ENCODE measurements around the gene FRMPD2.

The FRMPD2 gene

GRCh38 chr10:48279081-48279751 is 4.7 kb upstream of the FRMPD2 start:
- no peaks in the 10 kb centered on the region for H3K27me3 ChIP-seq
- H3K9me3 ChIP-seq, result peaks cover 24% of the 10 kb centered on the region
- no peak for TF ChIP-seq Cebpa-rat (IDR thresholded peaks at IDR 0.05)
- H3K9ac ChIP-seq, result no peak overlapping the region
- H3K27ac ChIP-seq, result no peak overlapping the region
- no peaks in the 10 kb centered on the region for H3K4me1 ChIP-seq
- no peaks in the 10 kb centered on the region for H4K20me1 ChIP-seq
- no peaks in the 10 kb centered on the region for H3K36me3 ChIP-seq
- no peak overlapping the region for H3K4me3 ChIP-seq
- no peak overlapping the region for H3K4me2 ChIP-seq

- Histone ChIP-seq H3K9me3 (peaks cover 7% of the 10 kb centered on the region; the same call in 1 of the 2 replicates), H3K27me3 (no peaks in the 10 kb centered on the region), H3K4me3 (no peak overlapping the region), H3K4me1 (no peaks in the 10 kb centered on the region), H3K4me2 (no peak overlapping the region), H3K36me3 (no peaks in the 10 kb centered on the region), H3K27ac (no peak overlapping the region), H4K20me1 (no peaks in the 10 kb centered on the region), H3K9ac (no peak overlapping the region)
- TF ChIP-seq Cebpa-rat (IDR thresholded peaks at IDR 0.05), result no peak
Observed at GRCh38 chr10:48277093-48277492, 2.6 kb upstream of the FRMPD2 start.

- TF ChIP-seq Cebpa-rat (IDR thresholded peaks at IDR 0.05), result no peak
Observed at GRCh38 chr10:48273741-48274140, 755 bp downstream of the FRMPD2 start.

GRCh38 chr10:48272682-48273081 is 1.8 kb downstream of the FRMPD2 start:
- no peaks in the 10 kb centered on the region for H4K20me1 ChIP-seq
- H3K27ac ChIP-seq, result no peak overlapping the region
- H3K9ac ChIP-seq, result no peak overlapping the region
- H3K4me2 ChIP-seq, result no peak overlapping the region
- no peaks in the 10 kb centered on the region for H3K36me3 ChIP-seq
- H3K27me3 ChIP-seq, result no peaks in the 10 kb centered on the region
- no peaks in the 10 kb centered on the region for H3K9me3 ChIP-seq
- TF ChIP-seq Cebpa-rat (IDR thresholded peaks at IDR 0.05), result no peak
- no peaks in the 10 kb centered on the region for H3K4me1 ChIP-seq
- H3K4me3 ChIP-seq, result no peak overlapping the region

More at GRCh38 chr10:48273741-48274140, 755 bp downstream of the FRMPD2 start:
- H3K36me3 ChIP-seq, result no peaks in the 10 kb centered on the region
- no peaks in the 10 kb centered on the region for H3K9me3 ChIP-seq
- no peaks in the 10 kb centered on the region for H3K27me3 ChIP-seq
- H4K20me1 ChIP-seq, result no peaks in the 10 kb centered on the region
- no peak overlapping the region for H3K27ac ChIP-seq
- H3K4me2 ChIP-seq, result no peak overlapping the region
- H3K9ac ChIP-seq, result no peak overlapping the region
- H3K4me3 ChIP-seq, result no peak overlapping the region
- H3K4me1 ChIP-seq, result no peaks in the 10 kb centered on the region

- H3K9ac ChIP-seq, result no peak overlapping the region
Observed at GRCh38 chr10:48271047-48271730, 3.3 kb downstream of the FRMPD2 start.

GRCh38 chr10:48266528-48266927 is 8.0 kb downstream of the FRMPD2 start:
- no peak for TF ChIP-seq Cebpa-rat (IDR thresholded peaks at IDR 0.05)
- H3K27me3 ChIP-seq, result no peaks in the 10 kb centered on the region
- H4K20me1 ChIP-seq, result no peaks in the 10 kb centered on the region
- no peak overlapping the region for H3K9ac ChIP-seq
- no peak overlapping the region for H3K4me2 ChIP-seq
- no peaks in the 10 kb centered on the region; the same call in 1 of the 2 replicates for H3K9me3 ChIP-seq
- H3K4me1 ChIP-seq, result no peaks in the 10 kb centered on the region
- H3K4me3 ChIP-seq, result no peak overlapping the region
- no peak overlapping the region for H3K27ac ChIP-seq
- H3K36me3 ChIP-seq, result no peaks in the 10 kb centered on the region

More at GRCh38 chr10:48271047-48271730, 3.3 kb downstream of the FRMPD2 start:
- Histone ChIP-seq H3K4me1 (no peaks in the 10 kb centered on the region), H3K4me3 (no peak overlapping the region), H3K9me3 (no peaks in the 10 kb centered on the region), H3K36me3 (no peaks in the 10 kb centered on the region), H4K20me1 (no peaks in the 10 kb centered on the region), H3K4me2 (no peak overlapping the region), H3K27ac (no peak overlapping the region), H3K27me3 (no peaks in the 10 kb centered on the region)
- no peak for TF ChIP-seq Cebpa-rat (IDR thresholded peaks at IDR 0.05)

GRCh38 chr10:48258105-48258504 is 16.4 kb downstream of the FRMPD2 start:
- H4K20me1 ChIP-seq, result no peaks in the 10 kb centered on the region
- peaks cover 8% of the 10 kb centered on the region for H3K4me1 ChIP-seq
- no peak overlapping the region for H3K4me3 ChIP-seq
- no peaks in the 10 kb centered on the region for H3K9me3 ChIP-seq
- no peak overlapping the region for H3K4me2 ChIP-seq
- no peaks in the 10 kb centered on the region for H3K27me3 ChIP-seq
- H3K27ac ChIP-seq, result no peak overlapping the region
- H3K9ac ChIP-seq, result no peak overlapping the region
- no peak for TF ChIP-seq Cebpa-rat (IDR thresholded peaks at IDR 0.05)
- H3K36me3 ChIP-seq, result no peaks in the 10 kb centered on the region

GRCh38 chr10:48257407-48257961 is 17.0 kb downstream of the FRMPD2 start:
- H3K27ac ChIP-seq, result no peak overlapping the region
- H3K27me3 ChIP-seq, result no peaks in the 10 kb centered on the region
- TF ChIP-seq Cebpa-rat (IDR thresholded peaks at IDR 0.05), result no peak

GRCh38 chr10:48255722-48256121 is 18.8 kb downstream of the FRMPD2 start:
- Histone ChIP-seq H3K4me2 (no peak overlapping the region), H3K4me1 (peaks cover 16% of the 10 kb centered on the region), H3K9me3 (no peaks in the 10 kb centered on the region), H3K4me3 (no peak overlapping the region), H3K27me3 (no peaks in the 10 kb centered on the region), H3K9ac (no peak overlapping the region), H4K20me1 (no peaks in the 10 kb centered on the region), H3K36me3 (no peaks in the 10 kb centered on the region), H3K27ac (no peak overlapping the region)
- no peak for TF ChIP-seq Cebpa-rat (IDR thresholded peaks at IDR 0.05)

More at GRCh38 chr10:48257407-48257961, 17.0 kb downstream of the FRMPD2 start:
- no peak overlapping the region for H3K9ac ChIP-seq
- no peak overlapping the region for H3K4me3 ChIP-seq
- H3K4me1 ChIP-seq, result peaks cover 8% of the 10 kb centered on the region
- H3K9me3 ChIP-seq, result no peaks in the 10 kb centered on the region
- H3K4me2 ChIP-seq, result no peak overlapping the region
- no peaks in the 10 kb centered on the region for H3K36me3 ChIP-seq
- H4K20me1 ChIP-seq, result no peaks in the 10 kb centered on the region

All from BLaER1 (cell line).